T-helper 2 cell treated with Interferon-gamma antibody and Interleukin-4, amounts not matched to agents 5 μg/mL and 100 μg/mL, for 36 hours (primary cell): Measurements from ENCODE around the gene ZNF622.
"Not testable (repeated sequence)": the region's sequence is repeated elsewhere in the genome, so short reads cannot be mapped to it uniquely, and the experiment has no call there.

Experiments
- DNase-seq: peaks from one replicate; pipeline ENCODE4 v3.0.0; 2021; ENCODE audit warnings: low spot score
- H3K27ac Mint-ChIP-seq: one replicate; pipeline ENCODE4 v1.8.0; 2021; ENCODE audit warnings: mild to moderate bottlenecking, mixed read lengths
- H3K27me3 Mint-ChIP-seq: one replicate; pipeline ENCODE4 v1.8.0; 2021; ENCODE audit warnings: low read depth, mixed read lengths
- H3K36me3 Mint-ChIP-seq: one replicate; pipeline ENCODE4 v1.8.0; 2021; ENCODE audit warnings: low read depth, mixed read lengths
- H3K4me1 Mint-ChIP-seq: one replicate; pipeline ENCODE4 v1.8.0; 2021; ENCODE audit warnings: low read depth, mixed read lengths
- H3K4me3 Mint-ChIP-seq: one replicate; pipeline ENCODE4 v1.8.0; 2022; ENCODE audit warnings: mild to moderate bottlenecking, moderate library complexity, mixed read lengths
- H3K9me3 Mint-ChIP-seq: one replicate; pipeline ENCODE4 v1.8.0; 2021; ENCODE audit warnings: mixed read lengths

The ZNF622 gene

GRCh38 chr5:16436065-16436682 is 29.4 kb downstream of the ZNF622 start:
- not testable (repeated sequence) for DNase-seq, H3K36me3 Mint-ChIP-seq, H3K27ac Mint-ChIP-seq

DNA sequence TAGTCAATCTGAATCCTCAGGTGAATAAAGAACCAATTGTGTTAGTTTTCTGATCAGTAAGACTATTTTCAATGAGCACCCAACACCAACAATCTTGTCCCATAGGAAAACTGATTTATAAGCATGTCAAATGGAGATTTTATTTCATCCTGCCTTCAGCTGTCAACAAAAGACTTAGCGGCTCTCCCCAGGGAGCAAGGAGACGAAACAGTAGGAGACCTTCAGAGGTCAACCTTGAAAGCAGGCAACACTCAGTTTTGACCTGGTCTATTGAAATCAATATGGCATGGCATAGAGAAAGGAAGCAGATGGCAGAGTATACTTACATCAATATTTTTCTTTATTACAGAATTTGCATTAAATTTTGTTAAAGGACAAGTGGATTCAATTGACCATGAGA is 34.1 kb downstream of the ZNF622 start:
- Mint-ChIP-seq H3K4me3 (no peak overlapping the region), H3K4me1 (no peaks in the 10 kb centered on the region), H3K27ac (no peak overlapping the region), H3K27me3 (peaks cover 8% of the 10 kb centered on the region), H3K9me3 (no peaks in the 10 kb centered on the region), H3K36me3 (no peaks in the 10 kb centered on the region)
- no peak for DNase-seq

More at GRCh38 chr5:16436065-16436682, 29.4 kb downstream of the ZNF622 start:
- H3K4me1 Mint-ChIP-seq, H3K27me3 Mint-ChIP-seq, H3K4me3 Mint-ChIP-seq, H3K9me3 Mint-ChIP-seq: not testable (repeated sequence)

GRCh38 chr5:16430349-16431089 is 35.1 kb downstream of the ZNF622 start:
- Mint-ChIP-seq H3K27ac (no peak overlapping the region), H3K9me3 (no peaks in the 10 kb centered on the region), H3K36me3 (no peaks in the 10 kb centered on the region), H3K27me3 (peaks cover 8% of the 10 kb centered on the region), H3K4me3 (no peak overlapping the region), H3K4me1 (no peaks in the 10 kb centered on the region)
- DNase-seq: no peak

GRCh38 chr5:16428359-16428758 is 37.2 kb downstream of the ZNF622 start:
- Mint-ChIP-seq H3K27ac (no peak overlapping the region), H3K9me3 (no peaks in the 10 kb centered on the region), H3K27me3 (peaks cover 4% of the 10 kb centered on the region), H3K4me1 (no peaks in the 10 kb centered on the region), H3K4me3 (no peak overlapping the region), H3K36me3 (no peaks in the 10 kb centered on the region)
- DNase-seq: no peak

DNA sequence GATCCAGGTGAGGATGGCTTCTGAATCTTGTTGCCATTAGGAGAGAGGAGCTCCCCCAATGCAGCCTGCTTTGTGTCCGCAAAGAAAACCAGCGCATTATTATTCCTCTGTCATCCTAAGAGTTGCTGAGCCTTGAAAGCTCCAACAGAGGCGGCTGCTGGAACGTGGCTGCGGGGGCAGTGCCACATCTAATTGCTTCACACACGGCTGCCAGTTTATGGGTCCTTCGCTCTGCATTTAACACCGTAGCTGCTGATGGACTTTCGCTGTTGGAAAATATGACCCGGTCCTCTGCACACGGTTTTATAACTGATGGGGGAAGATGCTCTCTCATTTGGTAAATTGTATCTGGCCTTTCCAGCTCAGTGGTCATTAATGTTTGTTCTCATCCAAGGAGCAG is 38.0 kb downstream of the ZNF622 start:
- Mint-ChIP-seq H3K9me3 (no peaks in the 10 kb centered on the region), H3K36me3 (no peaks in the 10 kb centered on the region), H3K4me3 (no peak overlapping the region), H3K27ac (no peak overlapping the region), H3K27me3 (peaks cover 4% of the 10 kb centered on the region), H3K4me1 (no peaks in the 10 kb centered on the region)
- no peak for DNase-seq

DNA sequence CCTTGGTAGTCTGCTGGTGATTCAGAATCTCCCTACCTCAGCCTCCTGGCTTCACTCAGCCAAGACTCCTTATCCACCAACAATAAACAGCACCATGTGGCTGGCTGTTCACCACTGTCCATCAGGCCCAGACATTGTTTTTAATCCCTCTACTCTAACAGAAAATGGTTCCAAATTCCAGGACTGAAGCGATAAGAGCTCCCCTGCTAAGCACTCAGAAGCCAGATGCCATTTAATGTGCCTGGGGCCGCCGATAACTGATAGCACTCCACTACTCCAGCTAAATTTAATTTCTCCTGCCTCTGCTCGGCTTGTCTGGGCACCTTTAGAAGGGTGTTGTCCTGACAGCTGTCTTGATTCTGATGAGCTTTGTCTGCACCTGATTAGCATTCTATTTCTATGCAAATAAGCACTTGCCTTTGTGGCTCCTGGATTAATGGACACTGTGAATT is 47.1 kb downstream of the ZNF622 start:
- Mint-ChIP-seq H3K27me3 (no peaks in the 10 kb centered on the region), H3K36me3 (no peaks in the 10 kb centered on the region), H3K4me3 (no peak overlapping the region), H3K27ac (no peak overlapping the region), H3K4me1 (no peaks in the 10 kb centered on the region), H3K9me3 (no peaks in the 10 kb centered on the region)
- no peak for DNase-seq

- Mint-ChIP-seq H3K4me3 (no peak overlapping the region), H3K4me1 (no peaks in the 10 kb centered on the region), H3K27me3 (no peaks in the 10 kb centered on the region), H3K9me3 (no peaks in the 10 kb centered on the region), H3K36me3 (no peaks in the 10 kb centered on the region), H3K27ac (no peak overlapping the region)
- no peak for DNase-seq
Measured at GRCh38 chr5:16417398-16418074, 48.1 kb downstream of the ZNF622 start.

GRCh38 chr5:16414861-16415260 is 50.7 kb downstream of the ZNF622 start:
- H3K27me3 Mint-ChIP-seq: no peaks in the 10 kb centered on the region
- H3K27ac Mint-ChIP-seq: no peak overlapping the region
- H3K9me3 Mint-ChIP-seq: no peaks in the 10 kb centered on the region
- no peak overlapping the region for H3K4me3 Mint-ChIP-seq
- H3K36me3 Mint-ChIP-seq: no peaks in the 10 kb centered on the region
- no peak for DNase-seq
- no peaks in the 10 kb centered on the region for H3K4me1 Mint-ChIP-seq

- no peak for DNase-seq
- no peak overlapping the region for H3K27ac Mint-ChIP-seq
- no peaks in the 10 kb centered on the region for H3K27me3 Mint-ChIP-seq
- H3K36me3 Mint-ChIP-seq: no peaks in the 10 kb centered on the region
- no peak overlapping the region for H3K4me3 Mint-ChIP-seq
- H3K4me1 Mint-ChIP-seq: no peaks in the 10 kb centered on the region
- H3K9me3 Mint-ChIP-seq: no peaks in the 10 kb centered on the region
Measured at GRCh38 chr5:16413166-16413860, 52.3 kb downstream of the ZNF622 start.

DNA sequence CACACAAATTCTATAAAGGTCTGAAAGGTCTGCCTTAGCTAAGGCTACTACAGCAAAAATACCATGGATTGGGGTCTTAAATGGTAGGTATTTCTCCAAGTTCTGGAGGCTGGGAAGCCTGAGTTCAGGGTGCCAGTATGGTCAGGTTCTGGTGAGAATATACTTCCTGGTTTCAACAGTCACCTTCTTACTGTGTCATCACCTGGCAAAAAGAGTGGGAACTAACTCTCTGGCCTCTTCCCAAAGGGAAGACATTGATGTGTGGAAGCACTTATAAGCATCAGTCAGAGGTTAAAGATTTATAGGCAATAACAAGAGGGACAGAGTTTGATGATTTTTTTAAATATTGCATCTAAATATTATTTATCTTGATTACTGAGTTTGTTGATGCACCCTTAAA is 53.0 kb downstream of the ZNF622 start:
- Mint-ChIP-seq H3K36me3 (no peaks in the 10 kb centered on the region), H3K27ac (no peak overlapping the region), H3K9me3 (no peaks in the 10 kb centered on the region), H3K27me3 (no peaks in the 10 kb centered on the region), H3K4me3 (no peak overlapping the region), H3K4me1 (no peaks in the 10 kb centered on the region)
- DNase-seq: no peak

DNA sequence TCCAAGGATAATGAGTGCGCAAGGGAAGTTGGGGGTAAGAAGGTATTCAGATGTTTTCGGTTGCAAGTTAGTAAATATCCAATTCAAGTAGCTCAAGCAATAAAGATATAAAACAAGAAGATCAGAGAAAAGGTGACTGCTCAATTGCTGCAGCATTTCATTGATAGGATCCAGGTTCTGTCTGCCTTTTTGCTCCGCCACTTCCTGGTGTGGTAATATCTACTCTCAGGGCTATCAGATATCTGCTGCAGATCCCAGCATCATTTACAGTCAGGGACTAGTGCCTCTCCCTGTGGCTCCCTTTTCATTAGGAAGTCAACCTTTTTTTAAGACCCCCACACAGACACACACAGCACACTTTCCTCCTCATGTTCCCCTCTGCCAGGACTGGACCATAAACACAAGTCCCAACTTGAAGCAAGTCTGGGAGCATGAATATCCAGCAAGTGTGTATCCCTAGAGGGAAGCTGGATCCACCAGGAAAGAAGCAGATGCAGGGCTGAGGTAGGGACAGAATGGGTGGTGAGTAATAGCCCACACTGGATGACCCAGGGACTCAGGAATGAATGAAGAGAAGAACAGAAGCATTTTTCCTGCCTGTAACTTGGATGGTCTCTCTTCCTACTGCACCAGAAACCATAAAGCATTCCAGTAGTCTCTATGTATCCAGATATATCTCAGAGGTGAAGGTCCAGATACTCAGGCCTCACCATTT is 53.7 kb downstream of the ZNF622 start:
- no peaks in the 10 kb centered on the region for H3K4me1 Mint-ChIP-seq
- no peak for DNase-seq
- no peaks in the 10 kb centered on the region for H3K27me3 Mint-ChIP-seq
- H3K27ac Mint-ChIP-seq: no peak overlapping the region
- no peaks in the 10 kb centered on the region for H3K36me3 Mint-ChIP-seq
- H3K9me3 Mint-ChIP-seq: no peaks in the 10 kb centered on the region
- no peak overlapping the region for H3K4me3 Mint-ChIP-seq

GRCh38 chr5:16411235-16411634 is 54.4 kb downstream of the ZNF622 start:
- no peak overlapping the region for H3K27ac Mint-ChIP-seq
- no peaks in the 10 kb centered on the region for H3K4me1 Mint-ChIP-seq
- no peak for DNase-seq
- no peaks in the 10 kb centered on the region for H3K9me3 Mint-ChIP-seq
- H3K27me3 Mint-ChIP-seq: no peaks in the 10 kb centered on the region
- no peak overlapping the region for H3K4me3 Mint-ChIP-seq
- H3K36me3 Mint-ChIP-seq: no peaks in the 10 kb centered on the region

- Mint-ChIP-seq H3K27me3 (no peaks in the 10 kb centered on the region), H3K4me3 (no peak overlapping the region), H3K4me1 (no peaks in the 10 kb centered on the region), H3K27ac (no peak overlapping the region), H3K9me3 (no peaks in the 10 kb centered on the region), H3K36me3 (no peaks in the 10 kb centered on the region)
- DNase-seq: no peak
Measured at GRCh38 chr5:16410338-16410737, 55.3 kb downstream of the ZNF622 start.
